ENCODE results near the gene PDE4D. TPM values are rescaled to one million over a fixed set of nuclear protein-coding genes. Genes with fewer than 3 reads are reported as not detected.

PDE4D gene
- total RNA-seq, 1 experiment from 2014 or later = 2.4 TPM

- Histone ChIP-seq H3K27ac (ENCODE audit: low read length) (no peak overlapping the region), H3K27me3 (ENCODE audit: control insufficient read depth, insufficient read depth, low read length) (no peaks in the 10 kb centered on the region), H3K9me3 (ENCODE audit: control insufficient read depth, insufficient read depth, low read depth, low read length) (no peaks in the 10 kb centered on the region), H3K4me1 (ENCODE audit: control insufficient read depth, insufficient read depth, low read length) (no peaks in the 10 kb centered on the region), H3K36me3 (ENCODE audit: control insufficient read depth, insufficient read depth, low read length) (no peaks in the 10 kb centered on the region), H3K4me3 (ENCODE audit: low read depth in 2 of 2, low read length in 2 of 2) (no peak overlapping the region)
- no peak for DNase-seq (ENCODE audit: low read depth, low spot score)
- TF ChIP-seq CTCF (IDR thresholded peaks at IDR 0.05) = no peak
- no peak for TF ChIP-seq TCF7L2 (IDR thresholded peaks at IDR 0.05; ENCODE audit: low read depth, low read length)
- TF ChIP-seq SIN3A (IDR thresholded peaks at IDR 0.05; ENCODE audit: borderline replicate concordance, insufficient read depth, low read depth, low read length) = no peak
- TF ChIP-seq REST (IDR thresholded peaks at IDR 0.05; ENCODE audit: insufficient read depth in 1 of 2, low read depth in 2 of 2, low read length in 1 of 2) = no peak
- TF ChIP-seq POLR2AphosphoS5 (IDR thresholded peaks at IDR 0.05; ENCODE audit: low read depth, low read length) = no peak
- BruUV-seq (replicated peaks) = no TSS peak
- CTCF ChIA-PET = no interaction called here
- no peak for ATAC-seq
- POLR2A ChIA-PET = no interaction called here
- intact Hi-C loops (cut with micrococcal nuclease; ENCODE audit: unreplicated experiment) = no loop called here
- in situ Hi-C loops (cut with HindIII; ENCODE audit: low pct_unique_long_range_greater_than_20kb, low sequenced_read_pairs) = no loop called here
Measured at GRCh38 chr5:59711310-59711709, 182.2 kb downstream of the PDE4D start.

- CTCF ChIA-PET = no interaction called here
Measured at GRCh38 chr5:59709846-59710245, 183.7 kb downstream of the PDE4D start.

More at GRCh38 chr5:59709846-59710245, 183.7 kb downstream of the PDE4D start:
- POLR2A ChIA-PET = no interaction called here
- no peak overlapping the region for H3K27ac ChIP-seq (ENCODE audit: low read length)
- intact Hi-C loops (cut with micrococcal nuclease; ENCODE audit: unreplicated experiment) = no loop called here
- ATAC-seq = no peak
- no peaks in the 10 kb centered on the region for H3K36me3 ChIP-seq (ENCODE audit: control insufficient read depth, insufficient read depth, low read length)
- in situ Hi-C loops (cut with HindIII; ENCODE audit: low pct_unique_long_range_greater_than_20kb, low sequenced_read_pairs) = no loop called here
- TF ChIP-seq REST (IDR thresholded peaks at IDR 0.05; ENCODE audit: insufficient read depth in 1 of 2, low read depth in 2 of 2, low read length in 1 of 2) (no peak), POLR2AphosphoS5 (IDR thresholded peaks at IDR 0.05; ENCODE audit: low read depth, low read length) (no peak), TCF7L2 (IDR thresholded peaks at IDR 0.05; ENCODE audit: low read depth, low read length) (no peak), SIN3A (IDR thresholded peaks at IDR 0.05; ENCODE audit: borderline replicate concordance, insufficient read depth, low read depth, low read length) (no peak), CTCF (IDR thresholded peaks at IDR 0.05) (no peak)
- H3K4me1 ChIP-seq (ENCODE audit: control insufficient read depth, insufficient read depth, low read length) = no peaks in the 10 kb centered on the region
- H3K9me3 ChIP-seq (ENCODE audit: control insufficient read depth, insufficient read depth, low read depth, low read length) = no peaks in the 10 kb centered on the region
- no peak for DNase-seq (ENCODE audit: low read depth, low spot score)
- no peaks in the 10 kb centered on the region for H3K27me3 ChIP-seq (ENCODE audit: control insufficient read depth, insufficient read depth, low read length)
- no TSS peak for BruUV-seq (replicated peaks)
- H3K4me3 ChIP-seq (ENCODE audit: low read depth in 2 of 2, low read length in 2 of 2) = peak overlapping the region in 1 of 2 experiments; percentile 15; a peak in 1 of 4 replicates
